Fibroblast of lung (primary cell): Measurements from ENCODE around the gene ZC3HAV1. TPM values are rescaled to one million over a fixed set of nuclear protein-coding genes. Genes with fewer than 3 reads are reported as not detected.

Experiments used
- DNase-seq, 2 donors: peaks; one replicate each; pipeline versions ENCODE4 v3.0.0 to v3.0.0-alpha.2; 2010; ENCODE audit warnings: low read depth in 2 of 2
- H2AFZ ChIP-seq: 2 replicates; pipeline ENCODE4 v1.5.1; 2012; ENCODE audit warnings: low read length, control low read depth, inconsistent platforms
- H3K27ac ChIP-seq: 2 replicates; pipeline ENCODE4 v1.5.1; 2011; ENCODE audit warnings: low read length, control low read depth; ENCODE audit not compliant: insufficient read depth
- H3K27me3 ChIP-seq: 2 replicates; pipeline ENCODE4 v1.5.1; 2011; ENCODE audit warnings: mild to moderate bottlenecking, low read length; ENCODE audit not compliant: control insufficient read depth, insufficient read depth
- H3K36me3 ChIP-seq: 2 replicates; pipeline ENCODE4 v1.5.1; 2011; ENCODE audit warnings: low read length; ENCODE audit not compliant: control insufficient read depth, insufficient read depth
- H3K4me1 ChIP-seq: 2 replicates; pipeline ENCODE4 v1.5.1; 2011; ENCODE audit warnings: low read length; ENCODE audit not compliant: control insufficient read depth, insufficient read depth; ENCODE audit errors: extremely low read depth
- H3K4me2 ChIP-seq: 2 replicates; pipeline ENCODE4 v1.5.1; 2011; ENCODE audit warnings: low read length, control low read depth; ENCODE audit not compliant: insufficient read depth; ENCODE audit errors: extremely low read depth
- H3K4me3 ChIP-seq, 4 experiments: fragments of 200-600 bp in 1 of 4; sonication (generic) in 1 of 4; replicated peaks in 1 of 4; 2 replicates each; pipeline ENCODE4 v1.5.1; 2011 to 2016; ENCODE audit warnings: low read length in 4 of 4, low read depth in 3 of 4, mild to moderate bottlenecking in 3 of 4, control low read depth in 2 of 4, inconsistent platforms in 1 of 4, mixed read lengths in 1 of 4; ENCODE audit not compliant: insufficient read depth in 1 of 4; ENCODE audit errors: control extremely low read depth in 1 of 4
- H3K79me2 ChIP-seq: 2 replicates; pipeline ENCODE4 v1.5.1; 2012; ENCODE audit warnings: mild to moderate bottlenecking, low read length, inconsistent platforms; ENCODE audit not compliant: control insufficient read depth, insufficient read depth
- H3K9ac ChIP-seq: 2 replicates; pipeline ENCODE4 v1.5.1; 2011; ENCODE audit warnings: mild to moderate bottlenecking, low read length, control low read depth; ENCODE audit not compliant: insufficient read depth
- H3K9me3 ChIP-seq: 2 replicates; pipeline ENCODE4 v1.5.1; 2012; ENCODE audit warnings: low read depth, low read length; ENCODE audit not compliant: control insufficient read depth, insufficient read depth
- H4K20me1 ChIP-seq: 2 replicates; pipeline ENCODE4 v1.5.1; 2011; ENCODE audit warnings: low read length; ENCODE audit not compliant: control insufficient read depth, insufficient read depth; ENCODE audit errors: extremely low read depth
- CTCF ChIP-seq, 2 donors: IDR thresholded peaks in 1 of 2; conservative IDR thresholded peaks in 1 of 2; 1 replicate in 1 of 2; 2 replicates in 1 of 2; pipeline ENCODE4 v1.5.1; 2011 to 2012; ENCODE audit warnings: low read length in 2 of 2, control low read depth in 1 of 2, inconsistent platforms in 1 of 2, low read depth in 1 of 2, mild to moderate bottlenecking in 1 of 2
- EZH2 ChIP-seq: IDR thresholded peaks from 2 replicates; pipeline ENCODE4 v1.5.1; 2012; ENCODE audit warnings: low read length, control low read depth, mild to moderate bottlenecking; ENCODE audit errors: missing control alignments
- polyA plus RNA-seq, 2 donors: library from polyadenylated mRNA; depleted of rRNA in 1 of 2; stranded (reverse) in 1 of 2; unstranded in 1 of 2; fragments of >200 nt; gene quantifications; 2 replicates each; pipeline ENCODE4 v1.2.1, GENCODE V29; 2011 to 2012; ENCODE audit warnings: missing spikeins in 1 of 2
- total RNA-seq: library from RNA; depleted of rRNA; stranded (reverse); fragments of >200 nt; gene quantifications from 2 replicates; pipeline ENCODE4 v1.2.1, GENCODE V29; 2014

The ZC3HAV1 gene
- total and polyA plus RNA-seq, 2 donors (not counting 1 experiment from before 2014, with no cell fraction given) = 24.8 to 28.8 TPM

GRCh38 chr7:139041378-139042085 is 68.0 kb downstream of the ZC3HAV1 start:
- no peaks in the 10 kb centered on the region for H3K79me2 ChIP-seq

GRCh38 chr7:139038691-139039090 is 70.8 kb downstream of the ZC3HAV1 start:
- no peaks in the 10 kb centered on the region for H3K9me3 ChIP-seq
- H3K9ac ChIP-seq = no peak overlapping the region
- no peak overlapping the region for H2AFZ ChIP-seq
- H3K36me3 ChIP-seq = no peaks in the 10 kb centered on the region
- no peak overlapping the region for H3K4me3 ChIP-seq
- no peak for TF ChIP-seq EZH2
- no peak for TF ChIP-seq CTCF (conservative IDR thresholded peaks at IDR 0.05 in 1 of 2, IDR thresholded peaks at IDR 0.05 in 1 of 2; ENCODE audit: low read depth in 1 of 2, low read length in 2 of 2)
- H3K4me2 ChIP-seq = no peak overlapping the region
- no peak for DNase-seq
- no peak overlapping the region for H3K27ac ChIP-seq
- H3K79me2 ChIP-seq = peaks cover 18% of the 10 kb centered on the region
- H3K4me1 ChIP-seq = peaks cover 3% of the 10 kb centered on the region
- no peaks in the 10 kb centered on the region for H4K20me1 ChIP-seq
- H3K27me3 ChIP-seq = no peaks in the 10 kb centered on the region

More at GRCh38 chr7:139041378-139042085, 68.0 kb downstream of the ZC3HAV1 start:
- Histone ChIP-seq H3K27me3 (no peaks in the 10 kb centered on the region), H3K4me3 (no peak overlapping the region), H3K9ac (no peak overlapping the region), H3K27ac (no peak overlapping the region), H3K4me1 (no peaks in the 10 kb centered on the region), H4K20me1 (no peaks in the 10 kb centered on the region), H3K9me3 (no peaks in the 10 kb centered on the region), H3K4me2 (no peak overlapping the region), H2AFZ (no peak overlapping the region), H3K36me3 (peaks cover 2% of the 10 kb centered on the region)
- no peak for DNase-seq
- no peak for TF ChIP-seq EZH2
- no peak for TF ChIP-seq CTCF (conservative IDR thresholded peaks at IDR 0.05 in 1 of 2, IDR thresholded peaks at IDR 0.05 in 1 of 2; ENCODE audit: low read depth in 1 of 2, low read length in 2 of 2)

- Histone ChIP-seq H3K4me2 (no peak overlapping the region), H3K9ac (no peak overlapping the region), H2AFZ (no peak overlapping the region), H3K4me3 (no peak overlapping the region), H3K36me3 (peaks cover 2% of the 10 kb centered on the region), H3K27me3 (no peaks in the 10 kb centered on the region), H3K79me2 (peaks cover 21% of the 10 kb centered on the region), H3K27ac (no peak overlapping the region), H4K20me1 (no peaks in the 10 kb centered on the region), H3K4me1 (peaks cover 3% of the 10 kb centered on the region), H3K9me3 (no peaks in the 10 kb centered on the region)
- DNase-seq = no peak
- TF ChIP-seq EZH2 (no peak), CTCF (conservative IDR thresholded peaks at IDR 0.05 in 1 of 2, IDR thresholded peaks at IDR 0.05 in 1 of 2; ENCODE audit: low read depth in 1 of 2, low read length in 2 of 2) (no peak)
These were observed 72.6 kb downstream of the ZC3HAV1 start for GRCh38 chr7:139036901-139037300.
